AG09309 (cell line): ENCODE measurements around the gene PHF2.

ENCODE experiments used
- DNase-seq: peaks from one replicate; pipeline ENCODE4 v3.0.0-alpha.2; 2010; ENCODE audit warnings: low read depth
- H3K4me3 ChIP-seq: 2 replicates; pipeline ENCODE4 v1.5.1; 2011; ENCODE audit warnings: mild to moderate bottlenecking, low read depth, low read length, moderate library complexity; ENCODE audit not compliant: control insufficient read depth
- CTCF ChIP-seq: IDR thresholded peaks from 2 replicates; pipeline ENCODE4 v1.5.1; 2011; ENCODE audit warnings: mild to moderate bottlenecking, low read depth, low read length, inconsistent platforms; ENCODE audit not compliant: insufficient read depth, control insufficient read depth; ENCODE audit errors: missing control alignments

The PHF2 gene

GRCh38 chr9:93698140-93698908 lies 121.9 kb downstream of the PHF2 start:
- DNase-seq = no peak
- H3K4me3 ChIP-seq = no peak overlapping the region
- TF ChIP-seq CTCF = no peak

- no peak overlapping the region for H3K4me3 ChIP-seq
- no peak for DNase-seq
- no peak for TF ChIP-seq CTCF
These were observed 123.3 kb downstream of the PHF2 start for GRCh38 chr9:93699650-93700049.

- DNase-seq = no peak
- no peak for TF ChIP-seq CTCF
- no peak overlapping the region for H3K4me3 ChIP-seq
These were observed 125.3 kb downstream of the PHF2 start for GRCh38 chr9:93701494-93702218.

- no peak for TF ChIP-seq CTCF
- no peak for DNase-seq
- no peak overlapping the region for H3K4me3 ChIP-seq
These were observed 125.9 kb downstream of the PHF2 start for GRCh38 chr9:93702261-93702660.

- no peak for DNase-seq
- no peak for TF ChIP-seq CTCF
- no peak overlapping the region for H3K4me3 ChIP-seq
These were observed 132.1 kb downstream of the PHF2 start for GRCh38 chr9:93708289-93708986.

GRCh38 chr9:93708987-93709302 lies 132.6 kb downstream of the PHF2 start:
- no peak for DNase-seq
- TF ChIP-seq CTCF = no peak
- H3K4me3 ChIP-seq = no peak overlapping the region
